AG04450 (cell line): ENCODE results near the gene CKM. TPM values are rescaled to one million over a fixed set of nuclear protein-coding genes. Genes with fewer than 3 reads are reported as not detected.

ENCODE experiments used
- CTCF ChIA-PET: fragments of 300-600, 350-600 bp; formaldehyde crosslinking; extraction: SDS; loops from one replicate; lab custom pipeline; 2022; ENCODE audit warnings: antibody characterized with exemption, inconsistent platforms; lab: Charles Lee
- POLR2A ChIA-PET: fragments of 350-600 bp; formaldehyde crosslinking; extraction: SDS; loops from one replicate; lab custom pipeline; 2021; ENCODE audit warnings: antibody characterized with exemption, inconsistent platforms; lab: Yijun Ruan, JAX
- DNase-seq: peaks from one replicate; pipeline ENCODE4 v3.0.0-alpha.2; 2011; ENCODE audit warnings: low read depth, low spot score
- H3K27ac ChIP-seq: one replicate; pipeline ENCODE4 v1.5.1; 2012; ENCODE audit warnings: low read depth, low read length, control low read depth
- H3K27me3 ChIP-seq: one replicate; pipeline ENCODE4 v1.6.0; 2012; ENCODE audit warnings: low read length; ENCODE audit not compliant: control insufficient read depth, insufficient read depth
- H3K4me3 ChIP-seq: 2 replicates; pipeline ENCODE4 v1.5.1; 2011; ENCODE audit warnings: mild to moderate bottlenecking, low read depth, low read length, control low read depth
- H3K9me3 ChIP-seq: 2 replicates; pipeline ENCODE4 v1.5.1; 2012; ENCODE audit warnings: low read length; ENCODE audit not compliant: control insufficient read depth, insufficient read depth
- polyA plus RNA-seq: library from polyadenylated mRNA; depleted of rRNA; stranded (reverse); fragments of >200 nt; gene quantifications from 2 replicates; pipeline ENCODE4 v1.2.3, GENCODE V29; 2011
- TF ChIP-seq, protein P1 (sequence below): IDR thresholded peaks from 2 replicates; pipeline ENCODE4 v1.5.1; 2011; ENCODE audit warnings: low read depth, low read length, control low read depth, inconsistent platforms

The CKM gene
- polyA plus RNA-seq, 1 experiment, result not detected

DNA sequence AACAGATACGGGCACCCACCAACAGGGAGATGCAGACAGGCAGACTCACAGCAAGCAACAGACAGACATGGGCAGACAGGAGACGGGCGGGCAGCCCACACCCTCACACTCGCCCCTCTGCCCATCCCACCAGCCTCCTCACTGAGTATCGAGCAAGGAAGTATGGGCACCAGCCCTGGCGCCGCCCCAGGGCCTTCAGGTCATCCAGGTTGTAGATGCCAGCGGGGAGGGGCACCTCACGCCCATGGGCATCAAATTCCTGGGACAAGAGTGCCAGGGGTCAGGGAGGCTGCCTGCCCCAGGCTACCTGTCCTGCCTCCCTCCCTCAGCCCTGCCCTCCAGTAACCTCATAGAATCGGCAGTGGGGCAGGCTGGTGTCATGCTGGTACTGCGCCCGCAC is 42.0 kb upstream of the CKM start:
- no peak overlapping the region for H3K27ac ChIP-seq
- CTCF ChIA-PET, result no interaction called here
- no peak overlapping the region for H3K4me3 ChIP-seq
- POLR2A ChIA-PET, result no interaction called here
- no peaks in the 10 kb centered on the region; the same call in 1 of the 2 replicates for H3K9me3 ChIP-seq
- TF ChIP-seq, protein P1, sequence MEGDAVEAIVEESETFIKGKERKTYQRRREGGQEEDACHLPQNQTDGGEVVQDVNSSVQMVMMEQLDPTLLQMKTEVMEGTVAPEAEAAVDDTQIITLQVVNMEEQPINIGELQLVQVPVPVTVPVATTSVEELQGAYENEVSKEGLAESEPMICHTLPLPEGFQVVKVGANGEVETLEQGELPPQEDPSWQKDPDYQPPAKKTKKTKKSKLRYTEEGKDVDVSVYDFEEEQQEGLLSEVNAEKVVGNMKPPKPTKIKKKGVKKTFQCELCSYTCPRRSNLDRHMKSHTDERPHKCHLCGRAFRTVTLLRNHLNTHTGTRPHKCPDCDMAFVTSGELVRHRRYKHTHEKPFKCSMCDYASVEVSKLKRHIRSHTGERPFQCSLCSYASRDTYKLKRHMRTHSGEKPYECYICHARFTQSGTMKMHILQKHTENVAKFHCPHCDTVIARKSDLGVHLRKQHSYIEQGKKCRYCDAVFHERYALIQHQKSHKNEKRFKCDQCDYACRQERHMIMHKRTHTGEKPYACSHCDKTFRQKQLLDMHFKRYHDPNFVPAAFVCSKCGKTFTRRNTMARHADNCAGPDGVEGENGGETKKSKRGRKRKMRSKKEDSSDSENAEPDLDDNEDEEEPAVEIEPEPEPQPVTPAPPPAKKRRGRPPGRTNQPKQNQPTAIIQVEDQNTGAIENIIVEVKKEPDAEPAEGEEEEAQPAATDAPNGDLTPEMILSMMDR, result no peak
- no peaks in the 10 kb centered on the region for H3K27me3 ChIP-seq
- DNase-seq, result no peak

DNA sequence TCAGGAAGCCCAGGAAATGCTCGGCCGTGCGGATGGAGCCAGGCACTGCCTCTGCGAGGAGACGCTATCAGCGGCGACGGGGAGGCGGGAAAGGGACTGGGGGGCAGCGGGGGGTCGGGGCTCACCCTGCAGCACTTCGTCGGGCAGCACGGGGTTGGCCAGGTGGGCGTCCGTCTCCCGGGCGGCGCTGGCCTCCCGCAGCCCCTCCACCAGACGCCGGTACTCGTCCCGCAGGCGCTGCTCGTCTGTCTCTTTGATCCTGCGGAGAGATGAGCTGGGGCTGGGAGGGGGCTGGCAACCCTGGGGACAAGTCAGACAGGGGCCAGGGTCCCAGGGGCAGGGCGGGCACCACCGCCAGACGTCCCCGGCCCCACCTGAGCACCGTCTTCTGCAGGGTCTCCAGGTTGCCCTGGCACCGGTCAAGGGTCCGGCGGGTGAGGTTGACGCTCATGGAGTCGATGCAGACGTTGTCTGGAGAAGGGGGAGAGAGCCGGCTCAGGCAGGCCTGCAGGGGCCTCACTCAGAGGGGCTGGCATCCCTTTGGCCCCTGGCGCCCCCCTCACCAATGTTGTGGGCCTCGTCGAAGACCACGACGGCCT is 41.3 kb upstream of the CKM start:
- POLR2A ChIA-PET, result no interaction called here
- Histone ChIP-seq H3K27me3 (no peaks in the 10 kb centered on the region), H3K4me3 (no peak overlapping the region), H3K9me3 (no peaks in the 10 kb centered on the region), H3K27ac (no peak overlapping the region)
- DNase-seq, result no peak
- CTCF ChIA-PET, result no interaction called here
- TF ChIP-seq, protein P1, result no peak

- Histone ChIP-seq H3K27me3 (no peaks in the 10 kb centered on the region), H3K4me3 (no peak overlapping the region), H3K27ac (no peak overlapping the region), H3K9me3 (no peaks in the 10 kb centered on the region)
- POLR2A ChIA-PET, result no interaction called here
- CTCF ChIA-PET, result no interaction called here
- DNase-seq, result no peak
- TF ChIP-seq, protein P1, result no peak
These were observed 39.6 kb upstream of the CKM start for GRCh38 chr19:45362291-45362690.

DNA sequence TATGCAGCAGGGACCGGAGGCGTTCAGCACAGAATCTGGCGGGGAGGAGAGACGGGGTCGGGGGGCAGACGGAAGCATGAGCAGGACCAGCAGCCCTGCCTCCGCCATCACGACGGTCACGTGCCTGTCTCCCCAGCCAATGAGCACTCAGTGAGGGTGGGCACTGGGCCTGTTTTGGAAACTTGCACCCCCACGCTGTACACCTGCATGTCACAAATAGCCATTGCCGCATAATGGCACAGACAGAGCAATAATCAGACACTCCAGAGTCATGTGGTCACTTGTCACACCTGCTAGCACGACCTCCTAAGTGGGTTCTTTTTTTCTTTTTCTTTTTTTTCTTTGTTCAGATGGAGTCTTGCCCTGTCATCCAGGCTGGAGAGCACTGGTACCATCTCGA is 38.9 kb upstream of the CKM start:
- Histone ChIP-seq H3K9me3 (no peaks in the 10 kb centered on the region), H3K4me3 (no peak overlapping the region), H3K27me3 (no peaks in the 10 kb centered on the region), H3K27ac (no peak overlapping the region)
- ChIA-PET POLR2A (no interaction called here), CTCF (no interaction called here)
- TF ChIP-seq, protein P1, result no peak
- DNase-seq, result no peak

- no peak overlapping the region for H3K4me3 ChIP-seq
- TF ChIP-seq, protein P1, result no peak
- POLR2A ChIA-PET, result no interaction called here
- DNase-seq, result no peak
- CTCF ChIA-PET, result interaction anchor here (0.6 kb wide), 1 partner anchor 237 kb away, joined by 3 read pairs; no protein-coding TSS in a partner anchor
- no peaks in the 10 kb centered on the region for H3K27me3 ChIP-seq
- no peaks in the 10 kb centered on the region; the same call in 1 of the 2 replicates for H3K9me3 ChIP-seq
- H3K27ac ChIP-seq, result no peak overlapping the region
These were observed 35.6 kb upstream of the CKM start for GRCh38 chr19:45358213-45358792.
